Measurements from ENCODE around the gene RIT2.
"Not testable (repeated sequence)": the region's sequence is repeated elsewhere in the genome, so short reads cannot be mapped to it uniquely, and the experiment has no call there.

Gene RIT2

GRCh38 chr18:42850174-42851083 is 265.1 kb downstream of the RIT2 start:
- no peak for DNase-seq (ENCODE audit: low read depth in 2 of 3, low spot score in 1 of 3)

GRCh38 chr18:42839408-42839807 is 276.1 kb downstream of the RIT2 start:
- DNase-seq (ENCODE audit: low read depth in 2 of 3, low spot score in 1 of 3) = no peak

- no peak for DNase-seq (ENCODE audit: low read depth in 2 of 3, low spot score in 1 of 3)
Observed at GRCh38 chr18:42838546-42839145, 276.8 kb downstream of the RIT2 start.

- DNase-seq (ENCODE audit: low read depth in 2 of 3, low spot score in 1 of 3) = no peak
Observed at GRCh38 chr18:42830936-42831335, 284.5 kb downstream of the RIT2 start.

GRCh38 chr18:42828881-42829280 is 286.6 kb downstream of the RIT2 start:
- no peak for DNase-seq (ENCODE audit: low read depth in 2 of 3, low spot score in 1 of 3)

- no peak for DNase-seq (ENCODE audit: low read depth in 2 of 3, low spot score in 1 of 3)
Observed at GRCh38 chr18:42824178-42824577, 291.3 kb downstream of the RIT2 start.

GRCh38 chr18:42822711-42823110 is 292.8 kb downstream of the RIT2 start:
- DNase-seq (ENCODE audit: low read depth in 2 of 3, low spot score in 1 of 3) = no peak

GRCh38 chr18:42821492-42821891 is 294.0 kb downstream of the RIT2 start:
- no peak for DNase-seq (ENCODE audit: low read depth in 2 of 3, low spot score in 1 of 3)

- no peak for DNase-seq (ENCODE audit: low read depth in 2 of 3, low spot score in 1 of 3)
Observed at GRCh38 chr18:42814618-42815017, 300.9 kb downstream of the RIT2 start.

GRCh38 chr18:42814184-42814583 is 301.3 kb downstream of the RIT2 start:
- no peak for DNase-seq (ENCODE audit: low read depth in 2 of 3, low spot score in 1 of 3)

GRCh38 chr18:42813570-42813969 is 301.9 kb downstream of the RIT2 start:
- DNase-seq (ENCODE audit: low read depth in 2 of 3, low spot score in 1 of 3) = no peak

- no peak for DNase-seq (ENCODE audit: low read depth in 2 of 3, low spot score in 1 of 3)
Observed at GRCh38 chr18:42807887-42808286, 307.6 kb downstream of the RIT2 start.

- no peak for DNase-seq (ENCODE audit: low read depth in 2 of 3, low spot score in 1 of 3)
Observed at GRCh38 chr18:42801706-42802105, 313.8 kb downstream of the RIT2 start.

- no peak for DNase-seq (ENCODE audit: low read depth in 2 of 3, low spot score in 1 of 3)
Observed at GRCh38 chr18:42798606-42799170, 316.8 kb downstream of the RIT2 start.

GRCh38 chr18:42795213-42795789 is 320.2 kb downstream of the RIT2 start:
- DNase-seq (ENCODE audit: low read depth in 2 of 3, low spot score in 1 of 3) = not testable (repeated sequence)

- no peak for DNase-seq (ENCODE audit: low read depth in 2 of 3, low spot score in 1 of 3)
Observed at GRCh38 chr18:42792731-42793130, 322.8 kb downstream of the RIT2 start.

GRCh38 chr18:42784632-42785031 is 330.9 kb downstream of the RIT2 start:
- no peak for DNase-seq (ENCODE audit: low read depth in 2 of 3, low spot score in 1 of 3)

GRCh38 chr18:42782929-42783328 is 332.6 kb downstream of the RIT2 start:
- no peak for DNase-seq (ENCODE audit: low read depth in 2 of 3, low spot score in 1 of 3)

GRCh38 chr18:42781298-42781815 is 334.1 kb downstream of the RIT2 start:
- no peak for DNase-seq (ENCODE audit: low read depth in 2 of 3, low spot score in 1 of 3)

- DNase-seq (ENCODE audit: low read depth in 2 of 3, low spot score in 1 of 3) = no peak
Observed at GRCh38 chr18:42780171-42780570, 335.3 kb downstream of the RIT2 start.

- no peak for DNase-seq (ENCODE audit: low read depth in 2 of 3, low spot score in 1 of 3)
Observed at GRCh38 chr18:42778445-42779042, 336.9 kb downstream of the RIT2 start.

All from stimulated activated CD4-positive, alpha-beta T cell treated with anti-CD3 and anti-CD28 coated beads, Interleukin-12 subunit alpha, Interleukin-12 subunit beta, amount 100 ng/mL, for 48 hours (primary cell).